ENCODE results near the gene C1orf105.

Gene C1orf105

GRCh38 chr1:172388490-172388889, 32.0 kb upstream of the C1orf105 start:
- no peaks in the 10 kb centered on the region for H3K36me3 Mint-ChIP-seq (ENCODE audit: low read depth)
- peaks cover 20% of the 10 kb centered on the region for H3K4me1 Mint-ChIP-seq (ENCODE audit: low read depth)
- no peak overlapping the region for H3K4me3 Mint-ChIP-seq
- no peaks in the 10 kb centered on the region for H3K27me3 Mint-ChIP-seq
- H3K27ac Mint-ChIP-seq = peak overlapping the region; percentile 25
- no peaks in the 10 kb centered on the region for H3K9me3 Mint-ChIP-seq
- intact Hi-C loops (cut with micrococcal nuclease) = no loop called here

DNA sequence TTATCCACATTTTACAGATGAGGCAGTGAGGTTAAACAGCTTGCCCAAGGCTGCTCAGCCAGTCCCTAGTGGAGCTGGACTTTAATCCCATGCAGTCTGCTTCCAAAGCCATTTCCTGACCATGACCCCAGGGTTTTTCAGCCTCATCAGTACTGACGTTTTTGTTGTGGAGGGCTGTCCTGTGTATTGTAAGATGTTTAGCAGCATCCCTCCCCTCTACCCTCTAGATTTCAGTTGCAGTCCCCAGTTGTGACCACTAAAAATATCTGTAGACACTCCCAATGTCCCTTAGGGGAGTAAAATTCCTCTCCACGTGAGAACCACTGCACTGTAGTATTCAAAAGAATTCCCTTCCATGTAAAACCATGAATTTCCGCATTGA, 30.2 kb upstream of the C1orf105 start:
- H3K27me3 Mint-ChIP-seq = no peaks in the 10 kb centered on the region
- no peaks in the 10 kb centered on the region for H3K9me3 Mint-ChIP-seq
- intact Hi-C loops (cut with micrococcal nuclease) = loop anchor here (10.0 kb wide), 1 partner anchor 585 kb away; no protein-coding TSS in a partner anchor
- H3K4me3 Mint-ChIP-seq = no peak overlapping the region
- peaks cover 33% of the 10 kb centered on the region for H3K4me1 Mint-ChIP-seq (ENCODE audit: low read depth)
- H3K36me3 Mint-ChIP-seq (ENCODE audit: low read depth) = no peaks in the 10 kb centered on the region
- H3K27ac Mint-ChIP-seq = peak overlapping the region; percentile 83

- no peaks in the 10 kb centered on the region for H3K9me3 Mint-ChIP-seq
- no peaks in the 10 kb centered on the region for H3K36me3 Mint-ChIP-seq (ENCODE audit: low read depth)
- H3K4me3 Mint-ChIP-seq = no peak overlapping the region
- intact Hi-C loops (cut with micrococcal nuclease) = loop anchor here (10.0 kb wide), 1 partner anchor 586 kb away; no protein-coding TSS in a partner anchor
- peaks cover 33% of the 10 kb centered on the region for H3K4me1 Mint-ChIP-seq (ENCODE audit: low read depth)
- no peaks in the 10 kb centered on the region for H3K27me3 Mint-ChIP-seq
- peak overlapping the region; percentile 83 for H3K27ac Mint-ChIP-seq
Measured at GRCh38 chr1:172390683-172391551, 29.6 kb upstream of the C1orf105 start.

DNA sequence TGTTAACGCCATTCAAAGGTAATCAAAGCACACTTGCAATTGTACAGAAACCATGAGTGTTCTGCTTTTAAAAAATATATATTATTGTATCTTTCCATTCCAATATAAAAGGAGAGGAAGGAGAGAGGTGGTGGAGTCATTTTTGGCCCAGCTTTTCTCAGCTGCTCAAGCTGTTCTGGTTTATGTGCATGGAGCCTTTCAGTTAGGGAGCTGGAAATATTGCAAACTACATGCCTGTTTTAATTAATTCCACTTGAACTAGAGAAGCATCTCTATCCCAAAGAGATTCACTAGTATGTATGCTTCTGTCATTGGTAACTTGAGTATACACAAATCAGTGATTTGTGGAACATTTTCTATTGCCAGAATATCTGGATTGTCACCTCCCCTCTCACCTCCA, 28.5 kb upstream of the C1orf105 start:
- intact Hi-C loops (cut with micrococcal nuclease) = loop anchor here (10.0 kb wide), 1 partner anchor 587 kb away; no protein-coding TSS in a partner anchor
- Mint-ChIP-seq H3K4me1 (ENCODE audit: low read depth) (peaks cover 33% of the 10 kb centered on the region), H3K27ac (peak overlapping the region; percentile 83), H3K9me3 (no peaks in the 10 kb centered on the region), H3K4me3 (no peak overlapping the region), H3K27me3 (no peaks in the 10 kb centered on the region), H3K36me3 (ENCODE audit: low read depth) (no peaks in the 10 kb centered on the region)

- H3K4me3 Mint-ChIP-seq = no peak overlapping the region
Measured at GRCh38 chr1:172393354-172393753, 27.1 kb upstream of the C1orf105 start.

GRCh38 chr1:172394141-172394751, 26.2 kb upstream of the C1orf105 start:
- Mint-ChIP-seq H3K36me3 (ENCODE audit: low read depth) (no peaks in the 10 kb centered on the region), H3K4me1 (ENCODE audit: low read depth) (peaks cover 33% of the 10 kb centered on the region), H3K27ac (peak overlapping the region; percentile 83), H3K9me3 (no peaks in the 10 kb centered on the region), H3K4me3 (no peak overlapping the region), H3K27me3 (no peaks in the 10 kb centered on the region)
- intact Hi-C loops (cut with micrococcal nuclease) = loop anchor here (10.0 kb wide), 1 partner anchor 589 kb away; no protein-coding TSS in a partner anchor

More at GRCh38 chr1:172393354-172393753, 27.1 kb upstream of the C1orf105 start:
- intact Hi-C loops (cut with micrococcal nuclease) = loop anchor here (10.0 kb wide), 1 partner anchor 589 kb away; no protein-coding TSS in a partner anchor
- H3K27me3 Mint-ChIP-seq = no peaks in the 10 kb centered on the region
- peak overlapping the region; percentile 83 for H3K27ac Mint-ChIP-seq
- no peaks in the 10 kb centered on the region for H3K36me3 Mint-ChIP-seq (ENCODE audit: low read depth)
- peaks cover 33% of the 10 kb centered on the region for H3K4me1 Mint-ChIP-seq (ENCODE audit: low read depth)
- H3K9me3 Mint-ChIP-seq = no peaks in the 10 kb centered on the region

- Mint-ChIP-seq H3K9me3 (no peaks in the 10 kb centered on the region), H3K27me3 (no peaks in the 10 kb centered on the region), H3K36me3 (ENCODE audit: low read depth) (no peaks in the 10 kb centered on the region), H3K4me3 (no peak overlapping the region), H3K27ac (peak overlapping the region; percentile 83), H3K4me1 (ENCODE audit: low read depth) (peaks cover 34% of the 10 kb centered on the region)
- intact Hi-C loops (cut with micrococcal nuclease) = loop anchor here (5.0 to 10.0 kb wide), 2 partner anchors 213 to 590 kb away; no protein-coding TSS in a partner anchor
Measured at GRCh38 chr1:172394811-172395210, 25.7 kb upstream of the C1orf105 start.

DNA sequence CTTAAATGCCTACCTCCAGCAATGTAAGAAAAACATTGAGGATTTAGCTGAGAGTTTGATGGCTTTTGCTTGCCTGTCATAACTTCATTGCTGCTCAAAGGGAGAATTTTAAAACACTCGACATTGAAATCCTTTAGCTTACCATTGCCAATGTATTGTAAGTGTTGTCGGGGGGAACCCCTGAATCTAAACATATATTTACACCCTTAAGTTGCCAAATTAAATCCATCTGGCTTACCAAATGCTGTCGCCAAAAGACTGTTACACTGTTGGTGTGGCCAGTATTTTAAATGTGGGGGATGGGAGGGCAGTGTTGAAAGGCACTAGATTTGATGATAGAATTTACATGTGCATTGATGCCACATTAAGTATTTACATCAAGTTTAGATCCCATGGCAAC, 24.9 kb upstream of the C1orf105 start:
- H3K27me3 Mint-ChIP-seq = no peaks in the 10 kb centered on the region
- no peak overlapping the region for H3K4me3 Mint-ChIP-seq
- peaks cover 34% of the 10 kb centered on the region for H3K4me1 Mint-ChIP-seq (ENCODE audit: low read depth)
- H3K9me3 Mint-ChIP-seq = no peaks in the 10 kb centered on the region
- no peak overlapping the region for H3K27ac Mint-ChIP-seq
- intact Hi-C loops (cut with micrococcal nuclease) = loop anchor here (5.0 to 10.0 kb wide), 2 partner anchors 213 to 591 kb away; no protein-coding TSS in a partner anchor
- no peaks in the 10 kb centered on the region for H3K36me3 Mint-ChIP-seq (ENCODE audit: low read depth)

- H3K4me3 Mint-ChIP-seq = no peak overlapping the region
Measured at GRCh38 chr1:172397221-172397620, 23.3 kb upstream of the C1orf105 start.

DNA sequence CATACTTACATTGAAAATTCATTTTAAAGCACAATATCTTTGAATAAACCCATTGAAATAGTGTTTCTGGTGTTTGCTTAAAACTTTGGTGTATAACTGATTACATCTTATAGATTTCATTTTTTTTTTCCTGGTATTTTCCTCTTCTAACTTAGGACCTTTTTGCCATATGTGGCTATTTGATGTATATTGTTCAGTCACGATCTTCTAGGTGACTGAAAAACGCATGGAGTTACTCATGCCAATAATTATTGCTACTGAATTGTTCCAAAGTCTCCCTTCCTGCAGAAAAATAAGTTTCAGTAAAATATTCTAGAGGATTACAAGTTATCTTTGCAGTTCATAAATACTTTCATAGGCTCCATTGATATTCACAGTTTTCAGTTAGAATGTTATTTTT, 22.9 kb upstream of the C1orf105 start:
- H3K4me3 Mint-ChIP-seq = no peak overlapping the region
- peaks cover 23% of the 10 kb centered on the region for H3K4me1 Mint-ChIP-seq (ENCODE audit: low read depth)
- H3K9me3 Mint-ChIP-seq = no peaks in the 10 kb centered on the region
- H3K36me3 Mint-ChIP-seq (ENCODE audit: low read depth) = no peaks in the 10 kb centered on the region
- intact Hi-C loops (cut with micrococcal nuclease) = loop anchor here (5.0 to 10.0 kb wide), 2 partner anchors 215 to 593 kb away; no protein-coding TSS in a partner anchor
- H3K27me3 Mint-ChIP-seq = no peaks in the 10 kb centered on the region
- H3K27ac Mint-ChIP-seq = no peak overlapping the region

More at GRCh38 chr1:172397221-172397620, 23.3 kb upstream of the C1orf105 start:
- intact Hi-C loops (cut with micrococcal nuclease) = loop anchor here (5.0 to 10.0 kb wide), 2 partner anchors 215 to 592 kb away; no protein-coding TSS in a partner anchor
- Mint-ChIP-seq H3K36me3 (ENCODE audit: low read depth) (no peaks in the 10 kb centered on the region), H3K9me3 (no peaks in the 10 kb centered on the region), H3K4me1 (ENCODE audit: low read depth) (peaks cover 23% of the 10 kb centered on the region), H3K27ac (no peak overlapping the region), H3K27me3 (no peaks in the 10 kb centered on the region)

DNA sequence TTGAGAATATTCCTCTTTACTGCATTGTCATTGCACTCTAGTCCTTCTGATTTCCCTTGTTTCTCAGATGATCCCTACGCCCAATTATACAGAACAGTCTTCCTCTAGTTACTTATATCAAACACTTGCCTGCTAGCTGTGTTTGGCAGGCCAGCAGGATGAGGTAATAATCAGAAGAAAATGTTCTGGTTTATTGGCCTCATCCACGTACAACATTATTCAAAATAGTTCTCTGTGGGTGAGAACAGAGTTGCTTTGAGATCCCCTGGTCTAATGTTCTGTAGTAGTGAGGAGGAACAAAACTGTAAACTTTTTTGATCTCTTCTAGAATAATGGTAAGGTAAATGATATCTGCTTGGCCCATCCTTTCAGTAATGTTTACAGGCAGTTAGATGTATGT, 22.3 kb upstream of the C1orf105 start:
- Mint-ChIP-seq H3K4me3 (no peak overlapping the region), H3K36me3 (ENCODE audit: low read depth) (no peaks in the 10 kb centered on the region), H3K27ac (no peak overlapping the region), H3K9me3 (no peaks in the 10 kb centered on the region), H3K27me3 (no peaks in the 10 kb centered on the region), H3K4me1 (ENCODE audit: low read depth) (peaks cover 21% of the 10 kb centered on the region)
- intact Hi-C loops (cut with micrococcal nuclease) = loop anchor here (5.0 to 10.0 kb wide), 2 partner anchors 216 to 593 kb away; no protein-coding TSS in a partner anchor

GRCh38 chr1:172398970-172399755, 21.3 kb upstream of the C1orf105 start:
- H3K4me3 Mint-ChIP-seq = no peak overlapping the region
- intact Hi-C loops (cut with micrococcal nuclease) = loop anchor here (1.0 to 10.0 kb wide), 3 partner anchors 217 to 594 kb away; no protein-coding TSS in a partner anchor
- H3K27me3 Mint-ChIP-seq = no peaks in the 10 kb centered on the region
- H3K27ac Mint-ChIP-seq = no peak overlapping the region
- no peaks in the 10 kb centered on the region for H3K36me3 Mint-ChIP-seq (ENCODE audit: low read depth)
- H3K4me1 Mint-ChIP-seq (ENCODE audit: low read depth) = peaks cover 15% of the 10 kb centered on the region
- H3K9me3 Mint-ChIP-seq = no peaks in the 10 kb centered on the region
